ENCODE data around the gene ZSCAN29. TPM values are rescaled to one million over a fixed set of nuclear protein-coding genes. Genes with fewer than 3 reads are reported as not detected.

ZSCAN29 gene
- total and polyA plus RNA-seq, 11 donors: 6.4 to 17.2 (median 11.9) TPM

GRCh38 chr15:43316016-43316970 is 54.5 kb downstream of the ZSCAN29 start:
- no peaks in the 10 kb centered on the region for H3K4me1 ChIP-seq
- no peaks in the 10 kb centered on the region for H3K9me3 ChIP-seq
- peak overlapping the region in 2 of 12 donors; percentile 17 to 47 for H3K27ac ChIP-seq
- ATAC-seq (peak in 2 of 4 donors; percentile 29 to 81), DNase-seq (no peak)
- intact Hi-C loops (cut with DNase I): no loop called here
- no peak overlapping the region for H3K4me3 ChIP-seq
- TF ChIP-seq CTCF (IDR thresholded peaks at IDR 0.05): no peak
- TF ChIP-seq POLR2A (IDR thresholded peaks at IDR 0.05): no peak
- H3K27me3 ChIP-seq: peaks cover 0 to 13% (median 0%) of the 10 kb centered on the region in 9 donors
- H3K36me3 ChIP-seq: no peaks in the 10 kb centered on the region
- WGBS, 4 donors: 40 to 57% (median 50%) methylated on average over 6 of the region's 6 CpGs

GRCh38 chr15:43314171-43314570 is 56.7 kb downstream of the ZSCAN29 start:
- ATAC-seq: no peak
- no peak overlapping the region for H3K27ac ChIP-seq
- DNase-seq: no peak
- no peak overlapping the region for H3K4me3 ChIP-seq
- H3K36me3 ChIP-seq: no peaks in the 10 kb centered on the region
- no peaks in the 10 kb centered on the region for H3K9me3 ChIP-seq
- TF ChIP-seq CTCF (IDR thresholded peaks at IDR 0.05) (no peak), POLR2A (IDR thresholded peaks at IDR 0.05) (no peak)
- no peaks in the 10 kb centered on the region for H3K4me1 ChIP-seq
- H3K27me3 ChIP-seq: peaks cover 0 to 32% (median 0%) of the 10 kb centered on the region in 9 donors
- 62 to 73% (median 66%) methylated on average over 3 of the region's 3 CpGs for WGBS, 4 donors
- intact Hi-C loops (cut with DNase I): no loop called here

- Histone ChIP-seq H3K4me1 (no peaks in the 10 kb centered on the region), H3K4me3 (no peak overlapping the region), H3K36me3 (no peaks in the 10 kb centered on the region), H3K27me3 (peaks cover 0 to 41% (median 0%) of the 10 kb centered on the region in 9 donors), H3K9me3 (no peaks in the 10 kb centered on the region), H3K27ac (no peak overlapping the region)
- no peak for ATAC-seq
- intact Hi-C loops (cut with DNase I): no loop called here
- no peak for DNase-seq
- no peak for TF ChIP-seq CTCF (IDR thresholded peaks at IDR 0.05)
- no peak for TF ChIP-seq POLR2A (IDR thresholded peaks at IDR 0.05)
- WGBS, 4 donors: 57 to 61% (median 59%) methylated on average over 4 of the region's 4 CpGs
Observed at GRCh38 chr15:43312378-43312777, 58.5 kb downstream of the ZSCAN29 start.

Other genes with a start within 250 kb of the ZSCAN29 start
- gene TMEM62, start 237.5 kb downstream of the ZSCAN29 start, total RNA-seq: 10 to 100 TPM in 6 of 9 donors, 1 to 10 TPM in 3; 8.5 to 18.5 (median 12.8) TPM
- 10 to 100 TPM in 1 of 2 donors, 1 to 10 TPM in 1; 8.2 to 15.8 TPM for gene TMEM62, start 237.5 kb downstream of the ZSCAN29 start, polyA plus RNA-seq
- gene CCNDBP1, start 185.6 kb downstream of the ZSCAN29 start, total RNA-seq: 10 to 100 TPM; 48.5 to 66.8 (median 59.0) TPM
- gene CCNDBP1, start 185.6 kb downstream of the ZSCAN29 start, polyA plus RNA-seq: 10 to 100 TPM; 29.3 to 70.1 TPM
- 1 to 10 TPM in 1 of 9 donors, under 1 TPM in 1, not detected in 7; 0.52 to 1.7 TPM for gene EPB42, start 150.0 kb downstream of the ZSCAN29 start, total RNA-seq
- under 1 TPM; 0.08 to 0.15 TPM for gene EPB42, start 150.0 kb downstream of the ZSCAN29 start, polyA plus RNA-seq
- 1 to 10 TPM in 1 of 9 donors, not detected in 8; 1.2 TPM for gene TGM5, start 104.1 kb downstream of the ZSCAN29 start, total RNA-seq
- gene TGM5, start 104.1 kb downstream of the ZSCAN29 start, polyA plus RNA-seq: not detected
- gene TGM7, start 68.8 kb downstream of the ZSCAN29 start, total RNA-seq: not detected
- not detected for gene TGM7, start 68.8 kb downstream of the ZSCAN29 start, polyA plus RNA-seq
- gene LCMT2, start 40.5 kb downstream of the ZSCAN29 start, total RNA-seq: 1 to 10 TPM; 4.2 to 9.1 (median 6.4) TPM
- 1 to 10 TPM; 1.2 to 5.4 TPM for gene LCMT2, start 40.5 kb downstream of the ZSCAN29 start, polyA plus RNA-seq
- 10 to 100 TPM in 7 of 9 donors, 1 to 10 TPM in 2; 9.1 to 16.7 (median 12.5) TPM for gene TUBGCP4, start 58 bp upstream of the ZSCAN29 start, total RNA-seq
- gene TUBGCP4, start 58 bp upstream of the ZSCAN29 start, polyA plus RNA-seq: 10 to 100 TPM in 1 of 2 donors, 1 to 10 TPM in 1; 5.9 to 14.5 TPM
- gene TP53BP1, start 122.1 kb upstream of the ZSCAN29 start, total RNA-seq: 10 to 100 TPM; 22.7 to 34.4 (median 27.8) TPM
- gene TP53BP1, start 122.1 kb upstream of the ZSCAN29 start, polyA plus RNA-seq: 10 to 100 TPM in 1 of 2 donors, 1 to 10 TPM in 1; 7.4 to 18.9 TPM
- 100 to 1,000 TPM in 1 of 9 donors, 10 to 100 TPM in 8; 24.3 to 146 (median 37.8) TPM for gene MAP1A, start 146.6 kb upstream of the ZSCAN29 start, total RNA-seq
- gene MAP1A, start 146.6 kb upstream of the ZSCAN29 start, polyA plus RNA-seq: 10 to 100 TPM in 1 of 2 donors, 1 to 10 TPM in 1; 6.0 to 21.0 TPM
- gene PPIP5K1, start 219.2 kb upstream of the ZSCAN29 start, total RNA-seq: 10 to 100 TPM; 10.5 to 23.0 (median 16.7) TPM
- gene PPIP5K1, start 219.2 kb upstream of the ZSCAN29 start, polyA plus RNA-seq: 1 to 10 TPM; 7.2 to 7.3 TPM
- gene CKMT1B, start 223.0 kb upstream of the ZSCAN29 start, total RNA-seq: 1 to 10 TPM in 1 of 9 donors, under 1 TPM in 3, not detected in 5; 0.21 to 3.7 (median 0.45) TPM
- gene CKMT1B, start 223.0 kb upstream of the ZSCAN29 start, polyA plus RNA-seq: under 1 TPM; 0.19 to 0.47 TPM
- under 1 TPM in 3 of 9 donors, not detected in 6; 0.07 to 0.22 (median 0.16) TPM for gene STRC, start 247.8 kb upstream of the ZSCAN29 start, total RNA-seq
- gene STRC, start 247.8 kb upstream of the ZSCAN29 start, polyA plus RNA-seq: under 1 TPM; 0.04 to 0.08 TPM